NCI-H1092 treated with DMSO at 0.1 percent for 48 hours (cell line): ENCODE measurements around the gene TCF20.

Experiments used
- DNase-seq: peaks from one replicate; lab custom pipeline; 2025; lab: John Stamatoyannopoulos, UW

TCF20 gene

DNA sequence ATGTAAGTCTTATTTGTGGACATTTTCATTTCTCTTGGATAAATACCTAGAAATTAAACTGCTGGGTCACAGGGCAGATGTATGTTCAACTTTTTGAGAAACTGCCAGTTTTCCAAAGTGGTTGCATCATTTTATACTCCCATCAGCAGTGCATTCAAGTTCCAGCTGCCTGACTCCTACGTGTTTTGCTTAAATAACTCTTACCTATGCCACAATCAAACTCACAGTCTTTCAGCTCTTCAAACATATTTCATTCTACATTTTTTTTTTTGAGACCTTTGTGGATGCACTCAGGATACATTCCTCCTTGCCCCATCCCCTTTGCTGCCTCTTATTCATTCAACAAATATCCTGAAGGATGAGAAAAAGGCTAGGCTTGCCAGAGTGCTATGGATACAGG lies 9.2 kb downstream of the TCF20 start:
- DNase-seq = no peak

DNA sequence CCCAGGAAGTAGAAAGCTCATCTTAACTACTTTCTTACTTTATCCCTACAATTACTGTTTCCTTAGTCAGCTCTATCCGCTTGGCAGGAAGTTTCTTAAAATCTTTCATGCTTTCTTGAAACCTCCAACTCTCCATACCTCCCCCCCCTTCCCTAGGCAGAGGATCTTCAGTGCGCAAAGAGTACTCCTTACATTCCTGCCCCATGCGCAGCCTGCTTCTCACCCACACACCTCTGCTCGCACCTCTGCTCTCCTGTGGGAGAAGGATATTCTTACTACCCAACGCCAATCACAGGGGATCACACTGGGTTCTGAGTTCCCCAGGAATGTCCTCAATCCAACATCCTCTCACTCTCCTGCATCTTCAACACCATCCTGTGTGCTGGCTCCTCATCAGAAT lies 12.3 kb downstream of the TCF20 start:
- DNase-seq = no peak

DNA sequence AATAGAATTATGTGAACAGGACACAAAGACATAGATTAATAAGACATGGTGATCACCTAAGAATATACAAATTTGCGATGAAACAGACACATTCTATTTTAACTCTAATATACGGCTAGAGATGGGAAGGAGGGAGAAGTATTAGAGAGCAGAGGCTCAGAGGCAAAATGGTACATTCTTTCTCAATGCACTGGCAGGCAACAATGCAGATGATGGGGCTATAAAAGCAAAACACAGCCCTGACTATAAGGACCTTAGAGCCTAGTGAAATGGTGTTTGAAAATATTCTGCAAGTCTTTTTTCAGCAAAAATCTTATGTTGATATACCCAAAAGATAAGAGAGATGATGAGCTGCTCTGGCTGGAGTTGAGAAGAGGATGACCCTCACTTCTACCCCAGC lies 13.1 kb downstream of the TCF20 start:
- no peak for DNase-seq

DNA sequence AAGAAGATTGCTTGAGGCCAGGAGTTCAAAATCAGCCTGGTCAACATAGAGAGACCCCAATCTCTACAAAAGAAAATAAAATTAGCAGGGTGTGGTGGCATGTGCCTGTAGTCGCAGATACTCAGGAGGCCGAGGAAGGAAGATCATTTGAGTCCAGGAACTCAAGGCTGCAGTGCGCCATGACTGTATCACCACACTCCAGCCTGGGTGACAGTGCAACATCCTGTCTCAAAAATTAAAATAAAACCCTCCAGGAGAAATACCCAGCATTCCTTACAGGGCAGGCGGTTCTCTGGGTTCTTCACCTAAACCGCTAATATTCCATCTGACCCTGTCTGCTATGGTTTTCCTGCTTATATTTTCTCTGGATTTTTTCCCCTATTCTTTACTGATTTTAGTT lies 13.5 kb downstream of the TCF20 start:
- DNase-seq = no peak

DNA sequence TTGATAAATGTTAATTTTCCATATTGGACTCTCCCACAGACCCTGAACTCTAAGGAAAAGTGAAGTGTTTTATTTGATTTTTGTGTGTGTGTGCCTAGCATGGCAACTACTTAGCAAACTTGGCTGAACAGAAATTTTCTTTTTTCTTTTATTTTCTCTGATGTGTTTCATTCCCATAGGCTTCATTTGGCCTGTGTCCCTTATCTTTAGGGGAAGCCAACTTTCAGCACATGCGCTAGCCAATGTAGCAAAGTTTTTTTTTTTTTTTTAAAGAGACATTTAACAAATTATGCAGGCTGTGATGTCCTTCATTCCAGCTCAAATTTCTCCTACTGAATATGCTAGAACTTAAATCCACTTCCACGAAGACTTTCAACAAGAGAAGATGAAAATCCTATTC lies 14.2 kb downstream of the TCF20 start:
- DNase-seq = no peak

DNA sequence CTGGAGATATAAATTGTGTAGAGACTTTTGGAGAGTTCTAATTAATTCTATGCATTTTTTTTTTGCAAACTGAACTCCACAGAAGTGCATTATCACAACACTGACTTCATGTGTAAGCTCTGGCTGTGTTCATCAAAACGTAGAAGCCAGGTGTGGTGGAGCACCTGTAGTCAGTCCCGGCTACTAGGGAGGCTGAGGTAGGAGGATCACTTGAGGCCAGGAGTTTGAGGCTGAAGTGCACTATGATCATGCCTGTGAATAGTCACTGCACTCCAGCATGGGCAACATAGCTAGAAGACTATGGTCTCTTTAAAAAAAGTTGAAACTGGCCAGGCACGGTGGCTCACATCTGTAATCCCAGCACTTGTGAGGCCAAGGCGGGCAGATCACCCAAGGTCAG lies 20.6 kb downstream of the TCF20 start:
- no peak for DNase-seq

DNA sequence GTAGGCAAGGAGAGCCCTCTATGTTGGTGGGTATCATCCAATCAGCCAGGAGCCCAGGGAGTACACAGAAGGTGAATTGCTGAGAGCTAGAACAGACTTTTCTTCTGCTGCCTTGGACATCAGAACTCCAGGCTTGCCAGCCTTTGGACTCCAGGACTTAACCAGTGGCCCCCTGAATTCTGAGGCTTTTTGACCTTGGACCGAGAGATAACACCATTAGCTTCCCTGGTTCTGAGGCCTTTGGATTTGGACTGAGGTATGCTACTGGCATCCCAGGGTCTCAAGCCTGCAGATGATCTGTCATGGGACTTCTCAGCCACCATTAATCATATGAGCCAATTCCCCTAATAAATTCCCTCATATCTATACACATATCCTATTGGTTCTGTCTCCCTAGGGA lies 21.5 kb downstream of the TCF20 start:
- no peak for DNase-seq

DNA sequence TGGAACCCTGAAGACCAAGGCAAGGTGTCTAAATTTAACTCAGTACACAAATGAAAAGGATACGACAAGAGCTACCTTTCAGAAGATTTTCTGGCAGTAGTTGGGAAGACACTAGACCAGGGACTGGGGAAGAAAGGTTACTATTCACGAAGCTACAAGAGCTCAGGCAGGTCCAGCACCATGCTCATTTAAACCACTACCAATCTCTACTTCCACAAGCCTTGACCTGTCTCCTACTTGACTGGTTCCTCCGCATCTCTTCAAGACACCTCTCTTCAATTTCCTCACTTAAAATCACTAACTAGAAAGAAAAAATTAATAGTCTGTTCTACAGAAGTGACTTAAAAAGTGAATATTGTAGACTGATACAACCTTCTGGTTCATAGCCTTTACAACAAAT lies 22.9 kb downstream of the TCF20 start:
- DNase-seq = no peak

DNA sequence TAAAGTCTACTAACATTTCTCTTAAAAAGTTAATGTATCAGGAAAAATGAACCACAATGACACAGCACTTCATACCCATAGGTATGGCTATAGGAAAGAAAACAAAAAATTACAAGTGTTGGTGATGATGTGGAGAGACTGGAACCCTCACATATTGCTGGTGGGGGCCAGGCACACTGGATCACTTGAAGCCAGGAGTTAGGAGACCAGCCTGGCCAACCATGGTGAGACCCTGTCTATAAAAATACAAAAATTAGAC lies 26.7 kb downstream of the TCF20 start:
- DNase-seq = no peak

DNA sequence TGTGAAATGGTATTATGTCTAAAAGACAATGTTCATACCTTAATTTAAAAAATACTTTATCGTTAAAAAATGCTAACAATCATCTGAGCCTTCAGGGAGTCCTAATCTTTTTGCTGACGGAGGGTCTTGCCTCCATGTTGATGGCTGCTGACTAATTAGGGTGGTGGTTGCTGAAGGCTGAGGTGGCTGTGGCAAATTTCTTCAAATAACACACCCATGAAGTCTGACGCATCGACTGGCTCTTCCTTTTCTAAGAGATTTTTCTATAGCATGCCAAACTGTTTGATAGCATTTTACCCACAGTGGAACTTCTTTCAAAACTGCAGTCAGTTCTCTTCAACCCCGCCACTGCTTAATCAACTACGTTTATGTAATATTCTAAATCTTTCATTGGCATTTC lies 33.6 kb downstream of the TCF20 start:
- DNase-seq = no peak

DNA sequence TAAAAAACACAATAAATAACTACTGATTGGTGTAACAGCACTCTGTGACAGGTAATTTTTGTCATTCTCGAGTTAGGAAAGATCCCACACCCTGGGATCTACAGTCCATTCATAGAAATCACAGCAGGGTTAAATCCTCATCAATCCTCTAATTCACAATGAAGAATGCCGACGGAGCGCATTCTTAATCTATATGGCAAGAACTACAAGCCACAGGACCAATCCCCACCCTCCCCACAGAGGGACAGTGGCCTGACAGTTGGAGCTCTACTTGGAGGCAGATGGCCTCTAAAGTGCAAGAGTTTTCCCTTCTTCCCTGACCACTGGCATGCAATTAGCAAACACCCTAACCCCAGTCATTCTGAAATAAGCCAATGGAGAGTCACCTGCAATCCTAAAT lies 34.2 kb downstream of the TCF20 start:
- no peak for DNase-seq

DNA sequence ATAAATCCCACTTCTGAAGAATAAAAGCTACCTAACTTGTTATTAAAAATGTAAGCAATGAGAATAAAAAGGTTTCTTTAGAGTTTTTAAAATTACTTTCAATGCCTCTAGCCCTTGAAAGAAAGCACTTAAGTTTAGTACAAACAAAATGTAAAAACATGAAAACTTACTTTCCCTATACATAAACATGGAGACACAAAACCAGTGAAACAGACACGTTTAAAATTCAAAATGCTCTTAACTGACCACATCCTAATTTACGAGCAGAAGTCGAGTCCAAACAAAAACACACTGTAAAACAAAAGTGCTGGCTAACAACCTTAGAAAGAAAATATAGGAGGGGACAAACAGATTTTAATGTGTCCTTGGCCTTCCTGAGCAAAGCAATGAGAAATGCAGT lies 36.6 kb downstream of the TCF20 start:
- DNase-seq = no peak

DNA sequence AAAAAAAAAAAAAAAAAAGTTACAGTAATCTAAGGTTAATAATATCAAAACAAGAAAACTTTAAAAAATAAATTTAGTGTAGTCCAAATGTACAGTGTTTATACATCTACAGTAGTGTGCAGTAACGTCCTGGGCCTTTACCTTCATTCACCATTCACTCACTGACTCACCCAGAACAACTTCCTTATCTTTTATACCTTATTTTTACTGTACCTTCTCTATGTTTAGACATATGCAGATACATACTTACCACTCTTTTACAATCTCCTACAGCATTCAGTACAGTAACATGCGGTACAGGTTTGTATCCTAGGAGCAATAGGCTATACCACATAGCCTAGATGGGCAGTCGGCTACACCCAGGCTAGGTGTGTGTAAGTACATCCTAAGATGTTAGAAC lies 38.5 kb downstream of the TCF20 start:
- no peak for DNase-seq

DNA sequence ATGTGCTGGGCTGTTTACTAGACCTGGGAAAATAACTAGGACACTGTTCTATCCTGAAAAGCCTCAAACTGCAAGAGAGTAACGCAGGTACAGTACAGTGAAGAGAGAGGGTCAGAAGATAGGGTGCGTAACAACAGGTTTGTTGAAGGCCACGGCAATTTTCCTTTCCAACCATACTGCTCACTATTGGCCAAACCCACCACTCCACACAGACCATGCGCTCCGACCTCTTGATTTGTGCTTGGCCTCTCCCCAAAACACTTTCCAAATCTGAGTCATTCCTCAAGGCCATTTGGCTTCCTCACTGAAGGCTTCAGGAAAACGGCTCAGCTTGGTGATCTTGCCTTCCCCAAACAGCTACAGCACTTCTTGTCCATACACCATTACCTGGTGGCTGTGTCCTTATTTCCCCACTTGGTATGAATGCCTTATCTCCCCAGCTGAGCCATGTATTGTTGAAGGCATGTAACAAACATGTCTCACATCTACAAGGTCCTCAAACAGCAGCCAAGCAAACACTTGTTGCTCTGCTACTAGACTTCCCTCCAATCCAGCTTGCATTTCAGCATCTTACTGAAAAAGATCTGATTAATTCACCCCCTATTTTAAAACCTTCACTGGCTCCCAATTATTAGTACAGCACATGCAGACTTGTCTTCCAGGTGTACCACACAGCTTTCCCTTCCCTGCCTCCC lies 40.9 kb downstream of the TCF20 start:
- DNase-seq = no peak

DNA sequence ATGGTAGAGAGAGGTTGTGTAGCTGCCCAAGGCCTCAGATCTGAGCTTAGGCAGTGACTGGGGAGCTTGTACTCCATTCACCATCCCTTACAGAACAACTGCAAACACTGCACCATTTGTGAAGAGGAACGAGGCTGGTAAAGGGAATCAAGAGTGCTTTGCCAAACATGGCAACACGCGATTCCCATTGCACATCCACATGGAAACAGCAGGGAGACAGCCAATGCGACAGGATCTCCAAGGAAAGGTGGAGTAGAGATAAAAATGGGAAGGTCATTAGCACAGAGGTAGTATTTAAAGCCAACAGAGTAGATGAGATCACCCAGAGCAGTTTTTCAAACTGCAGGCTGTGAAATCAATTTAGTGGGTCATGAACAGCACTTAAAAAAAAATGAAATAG lies 42.0 kb downstream of the TCF20 start:
- DNase-seq = peak; percentile 54

DNA sequence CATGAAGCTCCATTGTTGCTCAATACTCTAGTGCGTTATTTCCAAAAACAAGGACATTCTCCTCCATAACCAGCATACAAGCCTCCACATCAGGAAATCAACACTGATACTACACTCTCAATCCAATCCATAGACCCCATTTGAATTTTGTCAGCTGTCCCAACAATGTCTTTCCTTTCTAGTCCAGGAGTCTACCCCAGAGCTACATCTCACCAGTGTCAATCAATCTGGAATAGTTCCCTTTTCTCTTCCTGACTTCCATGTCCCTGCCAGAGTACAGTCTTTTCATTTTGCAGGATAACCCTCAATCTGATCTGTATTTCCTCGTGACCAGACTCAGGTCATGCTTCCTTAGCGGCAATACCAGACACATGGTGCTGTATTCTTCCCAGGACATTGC lies 43.0 kb downstream of the TCF20 start:
- DNase-seq = no peak

DNA sequence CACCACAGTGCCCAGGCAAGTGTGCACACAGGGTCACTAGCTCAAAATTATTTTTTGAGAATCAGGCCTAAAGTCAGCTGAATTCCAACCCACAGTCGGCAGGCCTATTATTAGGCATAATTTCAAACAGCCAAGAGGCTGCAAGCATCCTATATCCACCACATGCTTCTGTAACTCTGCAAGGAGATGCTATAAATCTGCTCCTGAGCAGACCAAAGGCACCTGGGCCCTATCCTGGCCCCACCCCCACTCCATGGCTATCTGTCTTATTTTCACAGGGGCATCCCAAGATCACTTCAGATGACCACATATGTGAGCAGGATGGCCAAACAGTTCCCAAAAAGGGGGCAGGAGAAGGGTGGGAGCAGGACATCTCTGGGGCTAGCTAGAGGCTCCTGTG lies 44.6 kb downstream of the TCF20 start:
- no peak for DNase-seq

DNA sequence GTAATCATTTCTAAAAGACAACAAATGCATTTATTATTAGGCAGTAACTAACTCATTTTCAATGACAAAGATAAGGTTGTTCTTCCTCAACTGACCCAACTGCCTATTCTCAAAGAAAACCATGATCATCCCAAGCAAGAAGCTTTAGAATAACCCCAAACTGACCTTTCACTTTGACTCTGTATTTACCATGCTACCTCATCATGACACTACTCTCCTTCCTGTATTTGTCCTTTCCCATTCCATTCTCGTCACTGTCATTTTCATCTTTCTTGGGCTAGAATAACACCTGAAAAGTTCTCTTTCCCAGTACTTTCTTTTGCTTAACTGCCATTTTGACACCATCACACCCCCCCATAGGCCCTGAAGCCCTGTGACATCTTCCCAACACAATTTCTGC lies 48.3 kb downstream of the TCF20 start:
- DNase-seq = no peak
